ENCODE data around the gene TPM1.
"Not testable (repeated sequence)": the region's sequence is repeated elsewhere in the genome, so short reads cannot be mapped to it uniquely, and the experiment has no call there.

TPM1 gene

DNA sequence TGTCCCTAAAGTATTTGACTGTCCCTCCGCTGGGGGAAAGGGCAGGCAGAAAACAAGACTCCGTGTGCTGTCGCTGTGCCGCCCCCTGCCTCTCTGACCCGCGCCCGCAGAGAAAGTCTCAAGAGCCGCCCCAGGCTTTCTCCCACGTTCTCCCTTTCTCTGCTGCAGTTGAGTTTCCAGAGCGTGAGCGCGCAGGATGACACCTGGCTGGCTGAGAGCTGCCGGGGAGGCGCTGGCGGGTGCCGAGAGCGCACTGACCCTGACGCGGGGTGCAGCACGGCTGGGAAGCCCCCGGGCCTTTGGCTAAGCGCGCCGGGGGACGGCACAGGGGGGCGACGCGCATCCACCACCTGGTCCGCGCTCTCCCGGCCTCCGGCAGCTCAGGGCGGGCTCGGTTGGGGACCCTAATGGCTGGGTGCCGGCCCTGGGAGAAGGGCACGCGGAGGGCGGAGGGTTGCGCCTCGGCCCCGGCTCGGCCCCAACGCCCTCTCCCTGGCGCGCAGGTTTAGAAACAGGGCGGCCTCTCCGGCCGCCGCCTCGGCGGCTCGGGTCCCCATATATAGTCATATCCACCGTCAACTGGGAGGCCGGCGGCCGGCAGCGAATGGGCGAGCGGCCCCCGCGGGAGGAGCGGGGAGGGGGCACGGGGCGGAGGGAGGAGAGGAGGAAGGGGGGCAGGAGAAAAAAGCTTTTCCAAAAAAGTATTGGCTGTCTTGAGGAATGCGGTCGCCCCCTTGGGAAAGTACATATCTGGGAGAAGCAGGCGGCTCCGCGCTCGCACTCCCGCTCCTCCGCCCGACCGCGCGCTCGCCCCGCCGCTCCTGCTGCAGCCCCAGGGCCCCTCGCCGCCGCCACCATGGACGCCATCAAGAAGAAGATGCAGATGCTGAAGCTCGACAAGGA, at the start of gene TPM1:
TSS of gene TPM1 (plus strand) at position 774 of the 903 bp plus-strand sequence. CDS start at position 857, 83 bp downstream.
- Histone ChIP-seq H3K9ac (ENCODE audit: low read length) (peak within 1 kb of the TSS; percentile 91), H3K4me3 (ENCODE audit: low read length) (peak within 1 kb of the TSS; percentile 86), H3K27me3 (ENCODE audit: control insufficient read depth, insufficient read depth, low read length) (peaks cover 6% of the 10 kb centered on the region), H3K27ac (ENCODE audit: low read depth, low read length) (peak within 1 kb of the TSS; percentile 98), H3K4me1 (ENCODE audit: control insufficient read depth, insufficient read depth, low read length) (peaks cover 12% of the 10 kb centered on the region), H3K36me3 (ENCODE audit: control insufficient read depth, insufficient read depth, low read length) (peaks cover 14% of the 10 kb centered on the region)

DNA sequence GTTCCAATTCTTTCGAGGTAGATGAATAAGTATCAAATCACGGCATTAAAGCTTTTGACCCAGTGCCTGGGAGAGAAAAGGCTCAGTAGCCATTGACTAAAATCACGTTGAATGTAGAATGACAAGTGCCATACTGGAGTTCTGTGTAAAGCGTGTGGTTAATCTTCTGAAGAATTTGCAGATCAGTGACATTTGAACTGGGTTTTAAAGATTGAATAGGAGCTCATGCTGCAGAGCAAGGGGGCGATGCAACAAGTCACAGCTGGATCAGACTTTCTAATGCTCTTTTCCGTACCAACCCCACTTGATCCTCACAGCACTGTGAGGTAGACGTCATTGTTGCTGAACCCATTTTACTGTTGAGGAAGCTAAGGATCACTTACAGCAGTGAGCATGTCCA, 49.5 kb upstream of the TPM1 start:
- peaks cover 5% of the 10 kb centered on the region for H3K4me1 ChIP-seq (ENCODE audit: control insufficient read depth, insufficient read depth, low read length)
- no peaks in the 10 kb centered on the region for H3K27me3 ChIP-seq (ENCODE audit: control insufficient read depth, insufficient read depth, low read length)
- H3K27ac ChIP-seq (ENCODE audit: low read depth, low read length), result no peak overlapping the region
- H3K9ac ChIP-seq (ENCODE audit: low read length), result no peak overlapping the region
- no peak overlapping the region for H3K4me3 ChIP-seq (ENCODE audit: low read length)
- no peaks in the 10 kb centered on the region for H3K36me3 ChIP-seq (ENCODE audit: control insufficient read depth, insufficient read depth, low read length)

DNA sequence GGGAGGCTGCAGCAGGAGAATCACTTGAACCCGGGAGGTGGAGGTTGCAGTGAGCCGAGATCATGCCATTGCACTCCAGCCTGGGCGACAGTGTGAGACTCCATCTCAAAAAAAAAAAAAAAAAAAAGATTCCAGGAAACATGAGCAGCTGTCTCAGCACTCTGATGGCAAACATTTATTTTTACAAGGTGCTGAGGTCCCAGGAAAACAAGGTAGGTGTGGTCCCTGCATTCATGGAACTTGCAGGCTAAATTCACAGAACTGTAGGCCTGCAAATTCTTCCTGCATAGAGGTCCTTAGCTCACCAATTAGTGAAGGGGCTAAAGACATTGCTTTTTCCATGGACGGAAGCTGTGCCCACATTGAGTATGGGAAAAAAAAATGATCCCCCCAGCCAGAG, 48.9 kb upstream of the TPM1 start:
- not testable (repeated sequence) for H3K4me3 ChIP-seq (ENCODE audit: low read length)

DNA sequence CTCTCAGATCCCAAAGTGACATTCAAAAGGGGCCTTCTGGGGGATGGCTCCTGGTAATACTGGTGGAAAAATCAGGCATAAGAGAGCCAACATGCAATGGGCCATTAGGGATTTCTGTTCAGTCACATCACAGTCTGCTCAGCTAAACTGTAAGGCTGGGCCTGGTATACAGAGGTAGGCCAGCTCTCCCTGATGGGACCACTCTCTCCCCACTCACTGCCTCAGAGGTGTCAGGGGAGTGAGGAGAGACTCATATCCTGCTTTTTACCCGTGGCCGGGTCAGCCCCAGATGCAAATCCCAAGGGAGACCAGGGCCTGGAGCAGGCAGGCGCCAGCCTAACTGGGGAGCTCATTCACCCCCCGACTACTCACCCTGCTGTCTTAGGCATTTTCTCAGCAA, 48.1 kb upstream of the TPM1 start:
- Histone ChIP-seq H3K4me3 (ENCODE audit: low read length) (no peak overlapping the region), H3K36me3 (ENCODE audit: control insufficient read depth, insufficient read depth, low read length) (no peaks in the 10 kb centered on the region), H3K27ac (ENCODE audit: low read depth, low read length) (no peak overlapping the region), H3K4me1 (ENCODE audit: control insufficient read depth, insufficient read depth, low read length) (peaks cover 2% of the 10 kb centered on the region), H3K9ac (ENCODE audit: low read length) (no peak overlapping the region), H3K27me3 (ENCODE audit: control insufficient read depth, insufficient read depth, low read length) (no peaks in the 10 kb centered on the region)

More for the DNA sequence above, 48.9 kb upstream of the TPM1 start:
- H3K4me1 ChIP-seq (ENCODE audit: control insufficient read depth, insufficient read depth, low read length); H3K36me3 ChIP-seq (ENCODE audit: control insufficient read depth, insufficient read depth, low read length); H3K27ac ChIP-seq (ENCODE audit: low read depth, low read length); H3K27me3 ChIP-seq (ENCODE audit: control insufficient read depth, insufficient read depth, low read length); H3K9ac ChIP-seq (ENCODE audit: low read length): not testable (repeated sequence)

DNA sequence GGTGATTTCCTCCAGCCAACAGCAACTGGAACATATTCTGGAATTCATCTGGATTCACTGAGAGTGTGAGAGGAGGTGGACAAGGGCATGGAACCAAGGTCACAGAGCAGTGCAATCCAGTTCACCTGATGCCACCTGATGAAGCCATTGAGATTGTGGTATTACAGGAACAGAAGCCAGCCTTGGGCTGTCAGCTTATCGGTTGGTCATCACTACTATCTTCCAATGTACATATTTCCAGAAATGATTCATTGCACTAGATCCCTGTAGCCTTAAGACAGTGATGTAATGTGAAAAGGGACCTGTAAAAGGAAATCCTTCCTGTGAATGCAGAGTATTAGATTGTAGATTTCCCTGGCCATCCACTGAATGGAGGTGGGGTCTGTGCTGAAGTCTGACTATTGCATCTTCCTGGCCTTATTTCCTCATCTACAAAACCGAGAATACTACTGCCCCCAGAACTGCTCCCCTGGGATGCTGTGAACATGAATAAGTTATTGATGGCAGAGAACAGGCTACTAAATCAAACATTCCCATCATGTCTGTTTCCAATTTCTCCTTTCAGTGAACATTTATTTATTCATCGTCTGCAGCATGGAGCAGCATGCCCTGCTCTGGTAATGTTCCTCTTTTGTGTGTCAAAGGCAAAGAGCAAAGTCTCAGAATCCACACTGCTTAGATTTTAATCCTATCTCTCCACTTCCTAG, 47.4 kb upstream of the TPM1 start:
- H3K36me3 ChIP-seq (ENCODE audit: control insufficient read depth, insufficient read depth, low read length), result no peaks in the 10 kb centered on the region
- H3K9ac ChIP-seq (ENCODE audit: low read length), result no peak overlapping the region
- no peaks in the 10 kb centered on the region for H3K27me3 ChIP-seq (ENCODE audit: control insufficient read depth, insufficient read depth, low read length)
- no peak overlapping the region for H3K4me3 ChIP-seq (ENCODE audit: low read length)
- no peak overlapping the region for H3K27ac ChIP-seq (ENCODE audit: low read depth, low read length)
- no peaks in the 10 kb centered on the region for H3K4me1 ChIP-seq (ENCODE audit: control insufficient read depth, insufficient read depth, low read length)

DNA sequence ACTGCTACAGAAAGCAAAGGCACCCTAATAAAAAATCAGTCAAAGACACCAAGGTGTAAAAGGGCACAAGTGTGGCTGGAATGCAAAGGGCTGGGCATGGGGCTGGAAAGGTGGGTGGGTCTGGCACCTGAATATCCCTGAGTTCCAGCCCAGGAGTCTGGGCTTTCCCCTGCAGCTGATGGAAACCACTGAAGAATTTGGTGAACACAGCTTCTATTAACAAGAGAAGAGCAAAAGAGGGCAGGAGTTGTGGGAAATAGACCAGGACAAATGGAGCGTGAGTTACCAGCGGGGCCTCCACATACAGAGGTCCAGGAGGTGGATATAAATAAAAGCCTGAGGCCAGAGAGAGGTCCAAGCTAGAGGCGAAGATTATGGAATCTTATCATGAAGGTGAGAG, 45.1 kb upstream of the TPM1 start:
- H3K27ac ChIP-seq (ENCODE audit: low read depth, low read length), result no peak overlapping the region
- no peak overlapping the region for H3K9ac ChIP-seq (ENCODE audit: low read length)
- no peaks in the 10 kb centered on the region for H3K36me3 ChIP-seq (ENCODE audit: control insufficient read depth, insufficient read depth, low read length)
- H3K4me1 ChIP-seq (ENCODE audit: control insufficient read depth, insufficient read depth, low read length), result no peaks in the 10 kb centered on the region
- no peaks in the 10 kb centered on the region for H3K27me3 ChIP-seq (ENCODE audit: control insufficient read depth, insufficient read depth, low read length)
- no peak overlapping the region for H3K4me3 ChIP-seq (ENCODE audit: low read length)

DNA sequence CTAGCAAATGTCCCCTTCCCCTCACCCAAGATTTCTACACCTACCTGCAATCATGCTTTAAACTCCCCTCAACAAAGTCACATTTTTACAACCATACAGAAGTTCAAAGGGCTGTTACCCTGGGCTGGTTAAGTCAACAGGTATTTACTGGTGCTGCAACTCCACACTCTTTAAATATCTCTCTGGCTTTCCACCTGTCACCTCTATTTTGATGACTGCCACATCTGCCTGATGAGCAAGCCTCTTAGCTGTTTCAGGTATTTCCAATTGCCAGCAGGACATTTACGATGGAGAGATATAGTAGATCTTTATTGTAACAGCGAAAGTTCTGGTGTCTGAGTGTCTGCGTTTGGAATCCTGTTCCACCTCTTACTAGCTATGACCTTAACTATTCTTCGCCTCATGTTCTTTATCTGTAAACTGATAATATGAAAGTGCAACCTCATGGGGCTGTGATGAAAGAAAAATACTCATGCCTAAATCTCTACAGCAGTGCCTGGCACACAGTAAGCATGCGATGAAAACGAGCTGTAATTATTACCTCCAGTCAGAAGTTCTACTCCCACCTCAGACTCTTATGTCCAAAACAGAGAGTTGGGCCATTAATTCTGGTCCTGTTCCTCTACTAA, 44.2 kb upstream of the TPM1 start:
- Histone ChIP-seq H3K9ac (ENCODE audit: low read length) (no peak overlapping the region), H3K4me1 (ENCODE audit: control insufficient read depth, insufficient read depth, low read length) (no peaks in the 10 kb centered on the region), H3K36me3 (ENCODE audit: control insufficient read depth, insufficient read depth, low read length) (no peaks in the 10 kb centered on the region), H3K27ac (ENCODE audit: low read depth, low read length) (no peak overlapping the region), H3K4me3 (ENCODE audit: low read length) (no peak overlapping the region), H3K27me3 (ENCODE audit: control insufficient read depth, insufficient read depth, low read length) (no peaks in the 10 kb centered on the region)

DNA sequence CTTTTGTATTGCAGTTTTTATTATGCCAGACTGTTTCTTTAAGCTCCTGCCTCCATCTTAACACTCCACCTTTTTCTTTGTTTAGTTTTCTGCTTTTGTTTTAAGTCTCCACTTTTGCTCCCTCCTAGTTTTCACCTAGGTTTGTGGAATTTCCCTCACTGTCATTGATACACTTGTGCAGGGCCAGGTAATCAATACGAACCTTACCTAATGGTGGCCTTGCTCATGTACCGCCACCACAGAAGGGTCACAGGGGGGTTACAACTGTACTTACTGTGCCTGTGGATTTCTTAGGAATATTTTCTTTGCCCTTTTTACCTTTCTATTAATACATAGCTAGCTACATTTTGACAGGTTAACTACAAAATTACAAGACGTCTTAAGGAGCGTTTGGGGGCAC, 43.4 kb upstream of the TPM1 start:
- Histone ChIP-seq H3K27me3 (ENCODE audit: control insufficient read depth, insufficient read depth, low read length) (no peaks in the 10 kb centered on the region), H3K9ac (ENCODE audit: low read length) (no peak overlapping the region), H3K4me1 (ENCODE audit: control insufficient read depth, insufficient read depth, low read length) (no peaks in the 10 kb centered on the region), H3K27ac (ENCODE audit: low read depth, low read length) (no peak overlapping the region), H3K36me3 (ENCODE audit: control insufficient read depth, insufficient read depth, low read length) (no peaks in the 10 kb centered on the region), H3K4me3 (ENCODE audit: low read length) (no peak overlapping the region)

DNA sequence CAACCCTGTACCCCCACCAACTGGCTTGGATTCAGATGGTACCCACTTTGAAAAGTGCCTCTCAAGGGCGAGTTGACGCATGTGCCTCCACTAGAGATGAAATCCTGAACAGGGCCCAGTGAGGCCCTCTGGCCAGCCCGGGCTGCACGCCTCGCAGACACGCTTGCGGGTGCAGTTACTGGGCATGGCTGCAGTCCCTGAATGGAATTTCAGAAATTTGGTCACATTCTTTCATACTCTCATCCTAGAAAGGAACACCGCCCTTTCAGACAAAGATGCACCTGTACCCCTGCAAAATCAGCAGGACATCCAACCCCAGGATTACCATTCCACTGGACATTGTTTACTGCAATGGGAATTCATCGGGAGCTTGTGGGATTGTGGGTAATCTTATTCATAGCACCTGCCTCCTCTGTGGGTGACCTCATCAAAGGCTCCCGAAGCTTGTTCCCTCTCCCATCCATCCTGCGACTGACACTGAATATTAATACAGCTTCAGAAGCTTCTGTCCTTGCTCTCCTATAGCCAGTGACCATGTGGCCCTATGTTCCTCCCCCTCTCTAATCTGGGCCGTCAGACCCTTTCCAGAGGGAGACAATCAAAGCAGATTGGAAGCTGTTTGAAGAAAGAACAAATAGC, 42.5 kb upstream of the TPM1 start:
- Histone ChIP-seq H3K27me3 (ENCODE audit: control insufficient read depth, insufficient read depth, low read length) (no peaks in the 10 kb centered on the region), H3K9ac (ENCODE audit: low read length) (no peak overlapping the region), H3K4me3 (ENCODE audit: low read length) (no peak overlapping the region), H3K4me1 (ENCODE audit: control insufficient read depth, insufficient read depth, low read length) (no peaks in the 10 kb centered on the region), H3K27ac (ENCODE audit: low read depth, low read length) (no peak overlapping the region), H3K36me3 (ENCODE audit: control insufficient read depth, insufficient read depth, low read length) (no peaks in the 10 kb centered on the region)

DNA sequence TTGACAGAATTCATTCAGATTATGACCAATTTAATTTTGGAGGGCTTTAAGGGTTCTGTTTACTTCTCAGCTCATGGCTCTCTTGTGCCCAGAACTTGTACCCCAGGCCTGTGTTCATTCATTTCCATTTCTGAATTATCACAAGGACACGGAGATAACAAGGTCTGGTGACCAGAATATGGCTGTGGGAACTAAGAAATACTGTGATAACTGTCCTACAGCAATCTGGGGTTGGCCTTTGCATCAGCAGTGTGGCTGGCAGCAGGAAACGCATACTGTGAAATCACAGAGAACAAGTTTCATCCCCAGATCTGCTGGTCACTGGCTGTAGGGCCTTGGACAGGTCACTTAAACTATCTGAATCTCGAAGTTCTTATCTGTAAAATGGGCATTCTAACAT, 41.8 kb upstream of the TPM1 start:
- Histone ChIP-seq H3K27me3 (ENCODE audit: control insufficient read depth, insufficient read depth, low read length) (no peaks in the 10 kb centered on the region), H3K36me3 (ENCODE audit: control insufficient read depth, insufficient read depth, low read length) (no peaks in the 10 kb centered on the region), H3K9ac (ENCODE audit: low read length) (no peak overlapping the region), H3K4me1 (ENCODE audit: control insufficient read depth, insufficient read depth, low read length) (no peaks in the 10 kb centered on the region), H3K27ac (ENCODE audit: low read depth, low read length) (no peak overlapping the region), H3K4me3 (ENCODE audit: low read length) (no peak overlapping the region)

DNA sequence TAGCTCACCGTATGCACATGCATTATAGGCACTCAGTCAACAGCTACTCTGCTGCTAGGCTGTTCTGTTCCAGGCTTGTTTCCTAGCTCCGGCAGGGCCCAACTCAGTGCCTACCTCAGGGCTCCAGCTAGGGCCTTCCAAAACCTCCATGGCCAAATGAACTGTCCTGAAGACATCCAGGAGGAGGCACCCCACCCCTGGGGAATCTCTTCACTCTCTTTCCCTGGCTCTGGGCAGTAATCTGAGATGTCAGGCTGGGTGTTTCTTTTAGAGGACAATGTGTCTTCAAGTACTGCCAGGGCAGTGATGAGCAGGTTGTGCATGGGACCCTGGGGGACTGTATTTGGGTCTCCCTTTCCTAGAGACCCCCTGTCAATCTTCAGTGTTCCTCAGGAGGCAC, 38.3 kb upstream of the TPM1 start:
- Histone ChIP-seq H3K4me1 (ENCODE audit: control insufficient read depth, insufficient read depth, low read length) (no peaks in the 10 kb centered on the region), H3K36me3 (ENCODE audit: control insufficient read depth, insufficient read depth, low read length) (no peaks in the 10 kb centered on the region), H3K9ac (ENCODE audit: low read length) (no peak overlapping the region), H3K27me3 (ENCODE audit: control insufficient read depth, insufficient read depth, low read length) (no peaks in the 10 kb centered on the region), H3K27ac (ENCODE audit: low read depth, low read length) (no peak overlapping the region), H3K4me3 (ENCODE audit: low read length) (no peak overlapping the region)
